ENCODE results near the gene MATR3. TPM values are rescaled to one million over a fixed set of nuclear protein-coding genes. Genes with fewer than 3 reads are reported as not detected.
"Not testable (repeated sequence)": the region's sequence is repeated elsewhere in the genome, so short reads cannot be mapped to it uniquely, and the experiment has no call there.

Gene MATR3
- 100 to 1,000 TPM; 600 to 777 (median 751) TPM for polyA plus RNA-seq (ENCODE audit: insufficient read length in 4 of 4)

- DNase-seq (ENCODE audit: low read depth in 4 of 4, low spot score in 3 of 4) = peak; percentile 92 to 95 (median 92)
Observed at GRCh38 chr5:139293507-139294373, at the start of gene MATR3. TSS of gene MATR3 (plus strand) at chr5:139293740. CDS start at chr5:139307416, 13,676 bp downstream.

- no peak for DNase-seq (ENCODE audit: low read depth in 4 of 4, low spot score in 3 of 4)
Observed at GRCh38 chr5:139245637-139246339, 47.8 kb upstream of the MATR3 start.

GRCh38 chr5:139246394-139246793 is 47.1 kb upstream of the MATR3 start:
- no peak for DNase-seq (ENCODE audit: low read depth in 4 of 4, low spot score in 3 of 4)

- no peak for DNase-seq (ENCODE audit: low read depth in 4 of 4, low spot score in 3 of 4)
Observed at GRCh38 chr5:139248826-139249453, 44.6 kb upstream of the MATR3 start.

- DNase-seq (ENCODE audit: low read depth in 4 of 4, low spot score in 3 of 4) = no peak
Observed at GRCh38 chr5:139251281-139251687, 42.3 kb upstream of the MATR3 start.

GRCh38 chr5:139251695-139252288 is 41.7 kb upstream of the MATR3 start:
- no peak for DNase-seq (ENCODE audit: low read depth in 4 of 4, low spot score in 3 of 4)

GRCh38 chr5:139253115-139253514 is 40.4 kb upstream of the MATR3 start:
- no peak for DNase-seq (ENCODE audit: low read depth in 4 of 4, low spot score in 3 of 4)

GRCh38 chr5:139256820-139257219 is 36.7 kb upstream of the MATR3 start:
- no peak for DNase-seq (ENCODE audit: low read depth in 4 of 4, low spot score in 3 of 4)

- no peak for DNase-seq (ENCODE audit: low read depth in 4 of 4, low spot score in 3 of 4)
Observed at GRCh38 chr5:139262059-139262741, 31.3 kb upstream of the MATR3 start.

- DNase-seq (ENCODE audit: low read depth in 4 of 4, low spot score in 3 of 4) = peak; percentile 70 to 84 (median 82)
Observed at GRCh38 chr5:139262742-139263445, 30.6 kb upstream of the MATR3 start.

GRCh38 chr5:139263536-139263935 is 30.0 kb upstream of the MATR3 start:
- DNase-seq (ENCODE audit: low read depth in 4 of 4, low spot score in 3 of 4) = no peak

GRCh38 chr5:139263946-139264345 is 29.6 kb upstream of the MATR3 start:
- no peak for DNase-seq (ENCODE audit: low read depth in 4 of 4, low spot score in 3 of 4)

- no peak for DNase-seq (ENCODE audit: low read depth in 4 of 4, low spot score in 3 of 4)
Observed at GRCh38 chr5:139265001-139265400, 28.5 kb upstream of the MATR3 start.

GRCh38 chr5:139266236-139266635 is 27.3 kb upstream of the MATR3 start:
- no peak for DNase-seq (ENCODE audit: low read depth in 4 of 4, low spot score in 3 of 4)

- no peak for DNase-seq (ENCODE audit: low read depth in 4 of 4, low spot score in 3 of 4)
Observed at GRCh38 chr5:139267481-139267880, 26.1 kb upstream of the MATR3 start.

- DNase-seq (ENCODE audit: low read depth in 4 of 4, low spot score in 3 of 4) = no peak
Observed at GRCh38 chr5:139268364-139269202, 25.0 kb upstream of the MATR3 start.

GRCh38 chr5:139270718-139271117 is 22.8 kb upstream of the MATR3 start:
- DNase-seq (ENCODE audit: low read depth in 4 of 4, low spot score in 3 of 4) = not testable (repeated sequence)

GRCh38 chr5:139271201-139272027 is 22.1 kb upstream of the MATR3 start:
- no peak for DNase-seq (ENCODE audit: low read depth in 4 of 4, low spot score in 3 of 4)

All from right renal pelvis (tissue), 4 donors.